K562 (cell line): Measurements from ENCODE around the gene TMEM92. TPM values are rescaled to one million over a fixed set of nuclear protein-coding genes. Genes with fewer than 3 reads are reported as not detected.
A peak's percentile ranks its signal among the peaks of the same experiment; 100 is the strongest.

ENCODE experiments used
- ATAC-seq: fragments of 200-7000 bp; cut with Tn5 transposase; 3 replicates; pipeline ENCODE4 v1.9.1; 2020; ENCODE audit warnings: moderate library complexity
- BruUV-seq: library from RNA; stranded (reverse); fragments of 400-500 nt; replicated peaks from 2 replicates; lab custom pipeline; 2021; lab: Mats Ljungman, UMichigan
- CTCF ChIA-PET: fragments of 300-600 bp; formaldehyde crosslinking; extraction: SDS; loops from one replicate; lab custom pipeline; 2021; ENCODE audit warnings: low intra/inter-chr PET ratio; lab: Yijun Ruan, JAX
- POLR2A ChIA-PET: fragments of 300-600, 350-650 bp; sonication (Branson Sonifier 250); formaldehyde crosslinking; extraction: SDS; loops from one replicate; lab custom pipeline; 2021; ENCODE audit warnings: antibody characterized with exemption, inconsistent platforms; lab: Yijun Ruan, JAX
- DNase-seq, 4 experiments: peaks; one replicate each; pipeline versions ENCODE4 v3.0.0 to v3.0.0-alpha.2; 2011 to 2018; ENCODE audit warnings: low spot score in 3 of 4, mixed read lengths in 3 of 4; ENCODE audit errors: extremely low read depth in 1 of 4
- FAIRE-seq: peaks from 2 replicates; lab custom pipeline; 2011; peaks lifted over from hg19 to GRCh38; lab: Jason Lieb, UNC
- H2AFZ ChIP-seq: 2 replicates; pipeline ENCODE4 v1.6.0; 2011; ENCODE audit warnings: low read depth, low read length, control low read depth, inconsistent platforms
- H3K27ac ChIP-seq: fragments of 200-600 bp; 3 replicates; pipeline ENCODE4 v1.8.0; 2011; ENCODE audit warnings: low read depth, mild to moderate bottlenecking, control low read depth, inconsistent platforms, low read length, moderate library complexity, mixed read lengths; ENCODE audit errors: extremely low read depth
- H3K27me3 ChIP-seq, 2 experiments: fragments of 300-600 bp in 1 of 2; 2 replicates in 1 of 2; 3 replicates in 1 of 2; pipeline versions ENCODE4 v1.6.0 to v1.8.0; 2011; ENCODE audit warnings: inconsistent platforms in 2 of 2, low read length in 2 of 2, mild to moderate bottlenecking in 1 of 2, mixed read lengths in 1 of 2, moderate library complexity in 1 of 2; ENCODE audit not compliant: control insufficient read depth in 2 of 2, insufficient read depth in 2 of 2
- H3K36me3 ChIP-seq: fragments of 300-600 bp; 3 replicates; pipeline ENCODE4 v1.8.0; 2011; ENCODE audit warnings: mild to moderate bottlenecking, low read length, inconsistent platforms; ENCODE audit not compliant: control insufficient read depth, insufficient read depth
- H3K4me1 ChIP-seq, 2 experiments: fragments of 200-600 bp in 1 of 2; replicated peaks in 1 of 2; 2 replicates in 1 of 2; 3 replicates in 1 of 2; pipeline versions ENCODE4 v1.5.1 to v1.8.0; 2011; ENCODE audit warnings: inconsistent platforms in 2 of 2, low read length in 2 of 2, mild to moderate bottlenecking in 1 of 2, mixed read lengths in 1 of 2, moderate library complexity in 1 of 2; ENCODE audit not compliant: control insufficient read depth in 2 of 2, insufficient read depth in 2 of 2
- H3K4me2 ChIP-seq: 2 replicates; pipeline ENCODE4 v1.6.1; 2011; ENCODE audit warnings: low read length, control low read depth, inconsistent platforms, mixed read lengths; ENCODE audit not compliant: insufficient read depth
- H3K4me3 ChIP-seq: fragments of 200-600 bp; sonication (generic), shearing (Covaris generic); 2 replicates; pipeline ENCODE4 v1.5.1; 2016; ENCODE audit warnings: control low read depth, inconsistent platforms
- H3K79me2 ChIP-seq: fragments of 200-600 bp; 3 replicates; pipeline ENCODE4 v1.8.0; 2011; ENCODE audit warnings: low read length, inconsistent platforms; ENCODE audit not compliant: control insufficient read depth, insufficient read depth
- H3K9ac ChIP-seq, 2 experiments: 2 replicates each; pipeline versions ENCODE4 v1.6.0 to v1.6.1; 2011; ENCODE audit warnings: low read depth in 2 of 2, low read length in 2 of 2, control low read depth in 1 of 2, inconsistent platforms in 1 of 2, mild to moderate bottlenecking in 1 of 2, mixed read lengths in 1 of 2; ENCODE audit not compliant: insufficient read depth in 1 of 2
- H3K9me1 ChIP-seq: one replicate; pipeline ENCODE4 v1.6.0; 2011; ENCODE audit warnings: inconsistent platforms, mild to moderate bottlenecking, low read length, moderate library complexity; ENCODE audit not compliant: control insufficient read depth, insufficient read depth
- H3K9me3 ChIP-seq: replicated peaks from 2 replicates; pipeline ENCODE4 v1.5.1; 2011; ENCODE audit warnings: low read depth, low read length, inconsistent platforms; ENCODE audit not compliant: control insufficient read depth, insufficient read depth
- H4K20me1 ChIP-seq: replicated peaks from 2 replicates; pipeline ENCODE4 v1.6.1; 2011; ENCODE audit warnings: low read length, inconsistent platforms, mixed read lengths; ENCODE audit not compliant: control insufficient read depth, insufficient read depth
- FOSL1 ChIP-seq: fragments of 200-800 bp; sonication (Bioruptor generic); conservative IDR thresholded peaks from 2 replicates; pipeline ENCODE4 v1.6.1; 2016; ENCODE audit warnings: missing genetic modification characterization, missing compliant biosample characterization
- ILF3 ChIP-seq: fragments of 450-650 bp; IDR thresholded peaks from 2 replicates; pipeline ENCODE4 v1.6.1; 2018; ENCODE audit warnings: antibody characterized with exemption, mild to moderate bottlenecking, moderate library complexity, borderline replicate concordance
- JUND ChIP-seq, 2 experiments: IDR thresholded peaks; 2 replicates in 1 of 2; 3 replicates in 1 of 2; pipeline ENCODE4 v1.6.1; 2011; ENCODE audit warnings: borderline replicate concordance in 2 of 2, low read depth in 2 of 2, low read length in 2 of 2, improper control_type of control experiment in 1 of 2, missing biosample characterization in 1 of 2, missing genetic modification characterization in 1 of 2, missing genetic modification reagents in 1 of 2
- KDM5B ChIP-seq: fragments of 200-600 bp; sonication (generic); IDR thresholded peaks from 2 replicates; pipeline ENCODE4 v1.6.1; 2012; ENCODE audit warnings: low read depth, mild to moderate bottlenecking, moderate library complexity, low read length, control low read depth, inconsistent platforms; ENCODE audit not compliant: insufficient replicate concordance
- TARDBP ChIP-seq: fragments of 450-650 bp; IDR thresholded peaks from 2 replicates; pipeline ENCODE4 v1.6.1; 2016
- THAP12 ChIP-seq: fragments of 250-450 bp; sonication (Bioruptor Pico); IDR thresholded peaks from 2 replicates; pipeline ENCODE4 v1.9.0; 2021; ENCODE audit warnings: mild to moderate bottlenecking, inconsistent platforms
- ZBTB9 ChIP-seq: fragments of 450-650 bp; formaldehyde crosslinking; IDR thresholded peaks from 2 replicates; pipeline ENCODE4 v1.4.0; 2020; ENCODE audit warnings: mild to moderate bottlenecking, moderate library complexity
- WGBS: fragments of 100-300 bp; shearing (Covaris generic); methylation state at CpG from one replicate; pipeline ENCODE4 v1.1.6; 2016; ENCODE audit warnings: low coverage, mixed read lengths; ENCODE audit not compliant: insufficient coverage; ENCODE audit errors: missing lambda C conversion rate; 5-methylcytosine and 5-hydroxymethylcytosine counted together
- in situ Hi-C: fragments of 300-500 bp; cut with MboI; formaldehyde crosslinking; loops from 4 replicates; pipeline ENCODE4 v1.15.0; 2018; ENCODE audit warnings: inconsistent platforms, mixed read lengths
- intact Hi-C: fragments of 100-400 bp; cut with micrococcal nuclease; formaldehyde crosslinking; loops from 2 replicates; pipeline ENCODE4 v1.14.2; 2022
- polyA plus RNA-seq, 8 experiments: library from polyadenylated mRNA; depleted of rRNA in 4 of 8; stranded (reverse) in 5 of 8; unstranded in 3 of 8; fragments of >200 nt; fragmentation: Nextera tagmentation in 2 of 8; fragmentation: Illumina TruSeq in 1 of 8; extraction: Ambion mirVana in 2 of 8; extraction: Trizol in 1 of 8; gene quantifications; 2 replicates each; pipeline versions ENCODE4 v1.2.1 to v1.2.3, GENCODE V29; 2011 to 2014; ENCODE audit warnings: inconsistent platforms in 1 of 8, missing spikeins in 1 of 8
- small RNA-seq: library from RNA; depleted of rRNA; stranded (forward); fragments of <200 nt; gene quantifications from one replicate; pipeline ENCODE3, GENCODE V24; 2014
- total RNA-seq, 7 experiments: library from RNA; depleted of rRNA in 6 of 7; stranded (reverse); fragments of >200 nt in 6 of 7; fragmentation: Illumina TruSeq in 2 of 7; extraction: Trizol in 2 of 7; gene quantifications; 2 replicates each; pipeline versions ENCODE4 v1.2.1 to v1.2.3, GENCODE V29; 2011 to 2021; ENCODE audit warnings: low replicate concordance in 1 of 7

Gene TMEM92
- total and polyA plus RNA-seq, 9 of the 15 experiments (the other 6 are each of a cell fraction or from before 2014, with no cell fraction given), result 0.14 to 2.1 (median 0.40) TPM

- 26% methylated on average over 11 of the region's 11 CpGs for WGBS
- Histone ChIP-seq H3K4me3 (no peak overlapping the region), H3K9me1 (no peaks in the 10 kb centered on the region), H3K9ac (no peak overlapping the region), H4K20me1 (no peaks in the 10 kb centered on the region), H3K27ac (no peak overlapping the region), H3K27me3 (peaks cover 25 to 59% of the 10 kb centered on the region in 2 experiments), H3K36me3 (no peaks in the 10 kb centered on the region), H3K4me1 (peaks cover 0 to 3% of the 10 kb centered on the region in 2 experiments; a peak in 2 of 5 replicates), H3K79me2 (no peaks in the 10 kb centered on the region), H3K9me3 (no peaks in the 10 kb centered on the region), H2AFZ (no peak overlapping the region), H3K4me2 (no peak overlapping the region)
- intact Hi-C loops (no loop called here), in situ Hi-C loops (no loop called here)
- BruUV-seq, result no TSS peak
- ChIA-PET CTCF (no interaction called here), POLR2A (interaction anchor here (0.7 to 1.3 kb wide), 5 partner anchors 9 to 38 kb away, joined by 3 to 6 read pairs (median 3); partner anchors contain the start of gene XYLT2)
- DNase-seq (no peak), ATAC-seq (peak; percentile 67), FAIRE-seq (no peak)
- TF ChIP-seq TARDBP (no peak), FOSL1 (tag) (peak; percentile 31; the same call in 1 of the 2 replicates), KDM5B (no peak), ZBTB9 (CRISPR knock-in tag) (no peak), ILF3 (no peak), JUND (IDR thresholded peaks at IDR 0.05; ENCODE audit: borderline replicate concordance, low read depth, low read length) (0 out of 2 replicates have a peak, but pooled peaks have one; percentile 22), JUND (tag; IDR thresholded peaks at IDR 0.05; ENCODE audit: borderline replicate concordance, low read depth, low read length) (no peak), THAP12 (CRISPR knock-in tag) (no peak)
Observed at GRCh38 chr17:50330151-50330775, 56.0 kb downstream of the TMEM92 start.

Small RNAs within 50 kb of the gene (small RNA-seq; reads per million reads assigned to genes)
- not detected for gene SUMO2P7

Other genes starting within 250 kb of the TMEM92 start
Only the 7 nearest of the 14 such genes appear.
- gene PPP1R9B, start 123.8 kb upstream of the TMEM92 start, total RNA-seq (2014; rRNA removed), result 45.5 and 52.9 TPM in 2 replicates
- gene PPP1R9B, start 123.8 kb upstream of the TMEM92 start, total RNA-seq (2014; rRNA removed; fragmentation: Illumina TruSeq; extraction: Trizol), result 9.9 and 14.5 TPM in 2 replicates
- gene PPP1R9B, start 123.8 kb upstream of the TMEM92 start, total RNA-seq (2015; rRNA removed; fragmentation: Illumina TruSeq; extraction: Trizol), result 28.6 and 29.0 TPM in 2 replicates
- 56.6 and 63.5 TPM in 2 replicates for gene PPP1R9B, start 123.8 kb upstream of the TMEM92 start, total RNA-seq (2021)
- gene PPP1R9B, start 123.8 kb upstream of the TMEM92 start, polyA plus RNA-seq (2011; rRNA removed), result 11.6 and 12.7 TPM in 2 replicates
- 24.7 and 25.5 TPM in 2 replicates for gene PPP1R9B, start 123.8 kb upstream of the TMEM92 start, polyA plus RNA-seq (2014; fragmentation: Illumina TruSeq; extraction: Trizol)
- under 1 TPM; 0.10 to 0.13 TPM for gene PPP1R9B, start 123.8 kb upstream of the TMEM92 start, polyA plus RNA-seq (2014; fragmentation: Nextera tagmentation; extraction: Ambion mirVana)
- gene PPP1R9B, start 123.8 kb upstream of the TMEM92 start, polyA plus RNA-seq (2014; rRNA removed), result 34.2 and 35.7 TPM in 2 replicates
- not detected in 2 replicates for gene SGCA, start 108.5 kb upstream of the TMEM92 start, total RNA-seq (2014; rRNA removed)
- gene SGCA, start 108.5 kb upstream of the TMEM92 start, total RNA-seq (2014; rRNA removed; fragmentation: Illumina TruSeq; extraction: Trizol), result not detected in 2 replicates
- not detected in 2 replicates for gene SGCA, start 108.5 kb upstream of the TMEM92 start, total RNA-seq (2015; rRNA removed; fragmentation: Illumina TruSeq; extraction: Trizol)
- gene SGCA, start 108.5 kb upstream of the TMEM92 start, total RNA-seq (2021), result not detected in 2 replicates
- not detected in 2 replicates for gene SGCA, start 108.5 kb upstream of the TMEM92 start, polyA plus RNA-seq (2011; rRNA removed)
- not detected in 2 replicates for gene SGCA, start 108.5 kb upstream of the TMEM92 start, polyA plus RNA-seq (2014; fragmentation: Illumina TruSeq; extraction: Trizol)
- gene SGCA, start 108.5 kb upstream of the TMEM92 start, polyA plus RNA-seq (2014; fragmentation: Nextera tagmentation; extraction: Ambion mirVana), result not detected
- gene SGCA, start 108.5 kb upstream of the TMEM92 start, polyA plus RNA-seq (2014; rRNA removed), result not detected in 2 replicates
- 0.86 and 0.91 TPM in 2 replicates for gene COL1A1, start 72.8 kb upstream of the TMEM92 start, total RNA-seq (2014; rRNA removed)
- gene COL1A1, start 72.8 kb upstream of the TMEM92 start, total RNA-seq (2014; rRNA removed; fragmentation: Illumina TruSeq; extraction: Trizol), result 0.15 TPM in 1 of 2 replicates, not detected in the other
- gene COL1A1, start 72.8 kb upstream of the TMEM92 start, total RNA-seq (2015; rRNA removed; fragmentation: Illumina TruSeq; extraction: Trizol), result 0.08 and 0.18 TPM in 2 replicates
- 2.8 and 3.4 TPM in 2 replicates for gene COL1A1, start 72.8 kb upstream of the TMEM92 start, total RNA-seq (2021)
- 0.11 and 0.20 TPM in 2 replicates for gene COL1A1, start 72.8 kb upstream of the TMEM92 start, polyA plus RNA-seq (2011; rRNA removed)
- gene COL1A1, start 72.8 kb upstream of the TMEM92 start, polyA plus RNA-seq (2014; fragmentation: Illumina TruSeq; extraction: Trizol), result 0.64 and 0.91 TPM in 2 replicates
- gene COL1A1, start 72.8 kb upstream of the TMEM92 start, polyA plus RNA-seq (2014; fragmentation: Nextera tagmentation; extraction: Ambion mirVana), result under 1 TPM; 0.04 to 0.06 TPM
- 0.86 and 0.95 TPM in 2 replicates for gene COL1A1, start 72.8 kb upstream of the TMEM92 start, polyA plus RNA-seq (2014; rRNA removed)
- gene XYLT2, start 71.7 kb downstream of the TMEM92 start, total RNA-seq (2014; rRNA removed), result 9.1 and 14.0 TPM in 2 replicates
- 2.0 and 2.4 TPM in 2 replicates for gene XYLT2, start 71.7 kb downstream of the TMEM92 start, total RNA-seq (2014; rRNA removed; fragmentation: Illumina TruSeq; extraction: Trizol)
- 4.5 and 10.6 TPM in 2 replicates for gene XYLT2, start 71.7 kb downstream of the TMEM92 start, total RNA-seq (2015; rRNA removed; fragmentation: Illumina TruSeq; extraction: Trizol)
- gene XYLT2, start 71.7 kb downstream of the TMEM92 start, total RNA-seq (2021), result 8.9 and 9.5 TPM in 2 replicates
- 3.8 and 8.4 TPM in 2 replicates for gene XYLT2, start 71.7 kb downstream of the TMEM92 start, polyA plus RNA-seq (2011; rRNA removed)
- gene XYLT2, start 71.7 kb downstream of the TMEM92 start, polyA plus RNA-seq (2014; fragmentation: Illumina TruSeq; extraction: Trizol), result 4.3 and 6.5 TPM in 2 replicates
- gene XYLT2, start 71.7 kb downstream of the TMEM92 start, polyA plus RNA-seq (2014; fragmentation: Nextera tagmentation; extraction: Ambion mirVana), result 1 to 10 TPM in 1 of 2 experiments, under 1 TPM in 1; 0.63 to 1.0 TPM
- gene XYLT2, start 71.7 kb downstream of the TMEM92 start, polyA plus RNA-seq (2014; rRNA removed), result 7.3 and 8.0 TPM in 2 replicates
- gene MRPL27, start 98.7 kb downstream of the TMEM92 start, total RNA-seq (2014; rRNA removed), result 99.4 and 102 TPM in 2 replicates
- gene MRPL27, start 98.7 kb downstream of the TMEM92 start, total RNA-seq (2014; rRNA removed; fragmentation: Illumina TruSeq; extraction: Trizol), result 122 and 142 TPM in 2 replicates
- 123 and 127 TPM in 2 replicates for gene MRPL27, start 98.7 kb downstream of the TMEM92 start, total RNA-seq (2015; rRNA removed; fragmentation: Illumina TruSeq; extraction: Trizol)
- gene MRPL27, start 98.7 kb downstream of the TMEM92 start, total RNA-seq (2021), result 96.3 and 98.2 TPM in 2 replicates
- 127 and 146 TPM in 2 replicates for gene MRPL27, start 98.7 kb downstream of the TMEM92 start, polyA plus RNA-seq (2011; rRNA removed)
- gene MRPL27, start 98.7 kb downstream of the TMEM92 start, polyA plus RNA-seq (2014; fragmentation: Illumina TruSeq; extraction: Trizol), result 103 and 105 TPM in 2 replicates
- gene MRPL27, start 98.7 kb downstream of the TMEM92 start, polyA plus RNA-seq (2014; fragmentation: Nextera tagmentation; extraction: Ambion mirVana), result 100 to 1,000 TPM; 388 to 401 TPM
- gene MRPL27, start 98.7 kb downstream of the TMEM92 start, polyA plus RNA-seq (2014; rRNA removed), result 138 and 143 TPM in 2 replicates
- 18.8 and 28.0 TPM in 2 replicates for gene EME1, start 98.8 kb downstream of the TMEM92 start, total RNA-seq (2014; rRNA removed)
- gene EME1, start 98.8 kb downstream of the TMEM92 start, total RNA-seq (2014; rRNA removed; fragmentation: Illumina TruSeq; extraction: Trizol), result 17.6 and 21.4 TPM in 2 replicates
- gene EME1, start 98.8 kb downstream of the TMEM92 start, total RNA-seq (2015; rRNA removed; fragmentation: Illumina TruSeq; extraction: Trizol), result 16.6 and 17.6 TPM in 2 replicates
- 16.8 and 20.1 TPM in 2 replicates for gene EME1, start 98.8 kb downstream of the TMEM92 start, total RNA-seq (2021)
- gene EME1, start 98.8 kb downstream of the TMEM92 start, polyA plus RNA-seq (2011; rRNA removed), result 44.1 and 61.3 TPM in 2 replicates
- 20.9 and 24.0 TPM in 2 replicates for gene EME1, start 98.8 kb downstream of the TMEM92 start, polyA plus RNA-seq (2014; fragmentation: Illumina TruSeq; extraction: Trizol)
- 10 to 100 TPM; 14.6 to 27.4 TPM for gene EME1, start 98.8 kb downstream of the TMEM92 start, polyA plus RNA-seq (2014; fragmentation: Nextera tagmentation; extraction: Ambion mirVana)
- 28.7 TPM in 2 replicates for gene EME1, start 98.8 kb downstream of the TMEM92 start, polyA plus RNA-seq (2014; rRNA removed)
- gene LRRC59, start 123.1 kb downstream of the TMEM92 start, total RNA-seq (2014; rRNA removed), result 187 and 221 TPM in 2 replicates
- gene LRRC59, start 123.1 kb downstream of the TMEM92 start, total RNA-seq (2014; rRNA removed; fragmentation: Illumina TruSeq; extraction: Trizol), result 154 and 156 TPM in 2 replicates
- 187 TPM in 2 replicates for gene LRRC59, start 123.1 kb downstream of the TMEM92 start, total RNA-seq (2015; rRNA removed; fragmentation: Illumina TruSeq; extraction: Trizol)
- 223 and 244 TPM in 2 replicates for gene LRRC59, start 123.1 kb downstream of the TMEM92 start, total RNA-seq (2021)
- 119 and 158 TPM in 2 replicates for gene LRRC59, start 123.1 kb downstream of the TMEM92 start, polyA plus RNA-seq (2011; rRNA removed)
- 206 and 214 TPM in 2 replicates for gene LRRC59, start 123.1 kb downstream of the TMEM92 start, polyA plus RNA-seq (2014; fragmentation: Illumina TruSeq; extraction: Trizol)
- gene LRRC59, start 123.1 kb downstream of the TMEM92 start, polyA plus RNA-seq (2014; fragmentation: Nextera tagmentation; extraction: Ambion mirVana), result 10 to 100 TPM; 27.8 to 38.7 TPM
- gene LRRC59, start 123.1 kb downstream of the TMEM92 start, polyA plus RNA-seq (2014; rRNA removed), result 118 and 134 TPM in 2 replicates